ENCODE measurements around the gene ENO4.

Gene ENO4

DNA sequence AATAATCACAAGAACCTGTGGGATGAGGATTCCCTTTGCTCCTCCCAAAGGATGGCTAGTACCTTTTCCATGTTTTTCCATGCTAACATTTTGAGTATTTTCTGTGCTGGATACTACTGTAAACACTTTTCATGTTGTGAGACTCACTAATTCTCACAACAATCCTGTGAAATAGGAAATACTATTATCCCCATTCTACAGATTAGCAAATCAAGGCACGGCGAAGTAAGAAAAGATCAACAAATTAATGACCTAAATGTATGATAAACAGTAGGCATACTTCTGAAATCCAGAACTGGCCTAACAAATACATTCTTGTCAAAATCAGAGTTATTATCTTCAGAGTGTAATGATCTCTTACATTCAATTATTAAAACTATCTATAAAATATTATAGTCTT, 69.3 kb downstream of the ENO4 start:
- H3K4me1 ChIP-seq: no peaks in the 10 kb centered on the region
- no peak for DNase-seq

DNA sequence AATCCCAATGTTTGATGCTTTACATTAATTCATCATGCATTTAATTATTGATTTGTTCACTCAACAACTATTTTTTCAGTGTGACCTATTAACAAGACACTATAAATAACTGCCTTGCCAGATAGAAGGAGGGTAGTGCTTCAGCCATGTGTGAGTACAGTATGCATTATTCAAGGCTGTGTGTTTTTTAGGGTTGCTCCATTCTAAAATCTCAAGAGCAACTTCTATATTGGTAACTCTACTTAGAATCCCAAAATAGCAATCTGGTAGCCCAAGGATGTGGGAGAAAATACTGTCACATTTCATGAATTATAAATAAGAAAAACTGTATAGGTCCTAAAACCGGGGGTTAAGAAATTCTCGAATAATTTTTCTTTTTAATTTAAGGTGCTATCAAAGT, 69.9 kb downstream of the ENO4 start:
- Histone ChIP-seq H3K27me3 (no peaks in the 10 kb centered on the region), H3K4me3 (ENCODE audit: low read depth, low read length) (no peak overlapping the region), H3K4me1 (no peaks in the 10 kb centered on the region), H3K9me3 (no peaks in the 10 kb centered on the region), H3K36me3 (no peaks in the 10 kb centered on the region)
- DNase-seq: no peak
- TF ChIP-seq, protein P1, sequence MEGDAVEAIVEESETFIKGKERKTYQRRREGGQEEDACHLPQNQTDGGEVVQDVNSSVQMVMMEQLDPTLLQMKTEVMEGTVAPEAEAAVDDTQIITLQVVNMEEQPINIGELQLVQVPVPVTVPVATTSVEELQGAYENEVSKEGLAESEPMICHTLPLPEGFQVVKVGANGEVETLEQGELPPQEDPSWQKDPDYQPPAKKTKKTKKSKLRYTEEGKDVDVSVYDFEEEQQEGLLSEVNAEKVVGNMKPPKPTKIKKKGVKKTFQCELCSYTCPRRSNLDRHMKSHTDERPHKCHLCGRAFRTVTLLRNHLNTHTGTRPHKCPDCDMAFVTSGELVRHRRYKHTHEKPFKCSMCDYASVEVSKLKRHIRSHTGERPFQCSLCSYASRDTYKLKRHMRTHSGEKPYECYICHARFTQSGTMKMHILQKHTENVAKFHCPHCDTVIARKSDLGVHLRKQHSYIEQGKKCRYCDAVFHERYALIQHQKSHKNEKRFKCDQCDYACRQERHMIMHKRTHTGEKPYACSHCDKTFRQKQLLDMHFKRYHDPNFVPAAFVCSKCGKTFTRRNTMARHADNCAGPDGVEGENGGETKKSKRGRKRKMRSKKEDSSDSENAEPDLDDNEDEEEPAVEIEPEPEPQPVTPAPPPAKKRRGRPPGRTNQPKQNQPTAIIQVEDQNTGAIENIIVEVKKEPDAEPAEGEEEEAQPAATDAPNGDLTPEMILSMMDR (IDR thresholded peaks at IDR 0.05; ENCODE audit: low read depth, low read length): no peak

More for the DNA sequence above, 69.3 kb downstream of the ENO4 start:
- Histone ChIP-seq H3K9me3 (no peaks in the 10 kb centered on the region), H3K36me3 (no peaks in the 10 kb centered on the region), H3K27me3 (no peaks in the 10 kb centered on the region), H3K4me3 (ENCODE audit: low read depth, low read length) (no peak overlapping the region)
- TF ChIP-seq, protein P1 (IDR thresholded peaks at IDR 0.05; ENCODE audit: low read depth, low read length): no peak

DNA sequence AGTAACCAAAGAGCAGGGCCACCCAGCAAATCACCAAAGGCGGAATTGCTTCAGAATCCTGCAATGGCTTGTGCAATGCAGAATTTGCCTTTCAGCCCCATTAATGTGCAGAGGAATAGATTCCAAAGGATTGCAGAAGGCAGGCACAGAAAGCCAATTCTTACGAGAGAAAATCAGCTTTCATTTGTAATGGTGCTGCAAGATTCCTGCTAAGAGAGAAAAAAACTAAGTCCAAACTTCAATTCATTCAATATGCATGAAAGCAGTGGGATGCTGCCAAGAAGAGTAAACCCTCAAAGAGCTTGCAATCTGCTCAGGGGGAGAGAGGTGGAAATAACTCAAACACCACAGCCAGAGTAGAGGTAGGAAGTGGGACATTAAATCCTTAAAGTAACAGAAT, 70.4 kb downstream of the ENO4 start:
- no peak overlapping the region for H3K4me3 ChIP-seq (ENCODE audit: low read depth, low read length)
- H3K27me3 ChIP-seq: no peaks in the 10 kb centered on the region
- H3K4me1 ChIP-seq: no peaks in the 10 kb centered on the region
- TF ChIP-seq, protein P1 (IDR thresholded peaks at IDR 0.05; ENCODE audit: low read depth, low read length): no peak
- H3K9me3 ChIP-seq: no peaks in the 10 kb centered on the region
- H3K36me3 ChIP-seq: no peaks in the 10 kb centered on the region
- DNase-seq: no peak

DNA sequence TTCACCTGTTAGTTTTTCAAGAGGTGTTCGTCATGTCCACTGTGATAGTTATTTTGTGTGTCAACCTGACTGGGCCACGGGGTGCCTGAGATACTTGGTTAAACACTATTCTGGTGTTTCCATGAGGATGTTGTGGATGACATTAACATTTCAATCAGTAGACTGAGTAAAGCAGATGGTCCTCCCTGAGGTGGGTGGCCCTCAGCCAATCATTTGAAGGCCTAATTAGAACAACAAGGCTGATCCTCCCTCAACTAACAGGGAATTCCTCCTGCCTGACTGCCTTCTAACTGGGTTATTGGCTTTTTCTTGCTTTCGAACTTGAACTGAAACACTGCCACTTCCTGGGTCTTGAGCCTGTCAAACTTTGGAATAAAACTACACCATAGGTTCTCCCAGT, 75.8 kb downstream of the ENO4 start:
- no peaks in the 10 kb centered on the region for H3K36me3 ChIP-seq
- no peaks in the 10 kb centered on the region for H3K27me3 ChIP-seq
- no peak overlapping the region for H3K4me3 ChIP-seq (ENCODE audit: low read depth, low read length)
- TF ChIP-seq, protein P1 (IDR thresholded peaks at IDR 0.05; ENCODE audit: low read depth, low read length): no peak
- H3K4me1 ChIP-seq: no peaks in the 10 kb centered on the region
- H3K9me3 ChIP-seq: no peaks in the 10 kb centered on the region
- no peak for DNase-seq

DNA sequence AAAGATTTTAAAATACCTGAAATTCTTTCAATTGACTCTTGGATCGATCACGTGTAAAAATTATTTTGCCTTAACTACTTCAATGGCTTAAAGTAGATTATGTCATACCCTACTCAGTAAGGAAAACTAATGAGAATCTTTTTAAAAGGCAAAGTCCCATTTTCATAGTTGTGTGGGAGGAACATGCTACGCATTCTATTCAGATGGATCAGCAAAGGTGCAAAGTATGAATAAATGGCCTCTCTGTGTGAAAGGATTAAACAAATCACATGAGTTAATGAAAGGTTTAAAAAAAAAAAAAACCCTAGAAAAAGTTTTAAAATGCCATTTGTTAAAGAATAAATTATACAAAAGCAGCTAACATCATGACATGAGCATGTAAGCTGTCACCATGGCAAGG, 77.1 kb downstream of the ENO4 start:
- Histone ChIP-seq H3K9me3 (no peaks in the 10 kb centered on the region), H3K36me3 (no peaks in the 10 kb centered on the region), H3K27me3 (no peaks in the 10 kb centered on the region), H3K4me3 (ENCODE audit: low read depth, low read length) (no peak overlapping the region), H3K4me1 (no peaks in the 10 kb centered on the region)
- DNase-seq: no peak
- TF ChIP-seq, protein P1 (IDR thresholded peaks at IDR 0.05; ENCODE audit: low read depth, low read length): no peak

DNA sequence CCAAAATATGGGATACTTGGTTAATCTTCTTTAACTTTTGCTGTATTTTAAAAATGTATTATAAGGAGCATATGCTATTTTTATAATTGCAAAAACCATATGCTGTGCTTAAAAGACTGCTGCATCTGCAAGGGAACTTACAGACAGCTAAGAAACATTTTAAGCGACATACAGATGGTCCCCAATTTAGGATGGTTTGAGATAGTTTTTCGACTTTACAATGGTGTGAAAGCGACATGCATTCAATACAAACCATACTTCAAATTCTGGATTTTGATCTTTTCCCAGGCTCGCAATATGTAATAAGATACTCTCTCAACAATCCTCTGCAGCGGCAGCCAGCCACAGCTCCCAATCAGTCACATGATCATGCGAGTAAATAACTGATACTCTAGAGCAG, 82.5 kb downstream of the ENO4 start:
- Histone ChIP-seq H3K36me3 (no peaks in the 10 kb centered on the region), H3K27me3 (no peaks in the 10 kb centered on the region), H3K4me1 (no peaks in the 10 kb centered on the region), H3K4me3 (ENCODE audit: low read depth, low read length) (no peak overlapping the region), H3K9me3 (no peaks in the 10 kb centered on the region)
- TF ChIP-seq, protein P1 (IDR thresholded peaks at IDR 0.05; ENCODE audit: low read depth, low read length): no peak
- DNase-seq: no peak

Measured in BE2C (cell line).